ENCODE results near the gene CDH4.

DNA sequence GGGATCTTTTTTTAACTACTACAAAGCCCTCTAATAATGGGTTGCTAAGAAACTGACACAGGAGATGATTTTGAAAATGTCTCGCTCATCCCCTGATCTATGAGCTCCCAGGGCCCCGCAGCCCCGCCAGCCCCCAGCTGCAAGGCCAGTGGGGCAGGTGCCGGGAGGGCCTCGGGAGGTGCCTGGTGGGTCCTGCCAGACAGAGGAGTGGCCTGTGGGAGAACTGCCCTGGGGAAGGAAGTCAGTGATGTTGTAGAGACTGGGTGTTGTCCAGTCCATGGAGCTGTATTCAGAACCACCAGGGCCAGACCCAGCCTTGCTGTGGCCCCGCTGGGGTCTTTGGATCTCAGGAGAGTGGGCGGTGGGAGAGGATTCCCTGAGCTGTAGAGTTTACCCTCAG lies 554.9 kb downstream of the CDH4 start:
- TF ChIP-seq, protein P1, sequence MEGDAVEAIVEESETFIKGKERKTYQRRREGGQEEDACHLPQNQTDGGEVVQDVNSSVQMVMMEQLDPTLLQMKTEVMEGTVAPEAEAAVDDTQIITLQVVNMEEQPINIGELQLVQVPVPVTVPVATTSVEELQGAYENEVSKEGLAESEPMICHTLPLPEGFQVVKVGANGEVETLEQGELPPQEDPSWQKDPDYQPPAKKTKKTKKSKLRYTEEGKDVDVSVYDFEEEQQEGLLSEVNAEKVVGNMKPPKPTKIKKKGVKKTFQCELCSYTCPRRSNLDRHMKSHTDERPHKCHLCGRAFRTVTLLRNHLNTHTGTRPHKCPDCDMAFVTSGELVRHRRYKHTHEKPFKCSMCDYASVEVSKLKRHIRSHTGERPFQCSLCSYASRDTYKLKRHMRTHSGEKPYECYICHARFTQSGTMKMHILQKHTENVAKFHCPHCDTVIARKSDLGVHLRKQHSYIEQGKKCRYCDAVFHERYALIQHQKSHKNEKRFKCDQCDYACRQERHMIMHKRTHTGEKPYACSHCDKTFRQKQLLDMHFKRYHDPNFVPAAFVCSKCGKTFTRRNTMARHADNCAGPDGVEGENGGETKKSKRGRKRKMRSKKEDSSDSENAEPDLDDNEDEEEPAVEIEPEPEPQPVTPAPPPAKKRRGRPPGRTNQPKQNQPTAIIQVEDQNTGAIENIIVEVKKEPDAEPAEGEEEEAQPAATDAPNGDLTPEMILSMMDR (conservative IDR thresholded peaks at IDR 0.05): no peak
- no peak for TF ChIP-seq EZH2 (IDR thresholded peaks at IDR 0.05; ENCODE audit: low read depth)
